Activated gamma-delta T cell (primary cell): ENCODE data around the gene SLC25A42.
"Not testable (repeated sequence)": the region's sequence is repeated elsewhere in the genome, so short reads cannot be mapped to it uniquely, and the experiment has no call there.

Source experiments
- DNase-seq: peaks from one replicate; lab custom pipeline; 2025; lab: John Stamatoyannopoulos, UW

Gene SLC25A42

GRCh38 chr19:19105365-19106055 is 41.7 kb downstream of the SLC25A42 start:
- DNase-seq, result no peak

GRCh38 chr19:19106056-19106551 is 42.3 kb downstream of the SLC25A42 start:
- DNase-seq, result no peak

GRCh38 chr19:19106938-19107337 is 43.1 kb downstream of the SLC25A42 start:
- not testable (repeated sequence) for DNase-seq

DNA sequence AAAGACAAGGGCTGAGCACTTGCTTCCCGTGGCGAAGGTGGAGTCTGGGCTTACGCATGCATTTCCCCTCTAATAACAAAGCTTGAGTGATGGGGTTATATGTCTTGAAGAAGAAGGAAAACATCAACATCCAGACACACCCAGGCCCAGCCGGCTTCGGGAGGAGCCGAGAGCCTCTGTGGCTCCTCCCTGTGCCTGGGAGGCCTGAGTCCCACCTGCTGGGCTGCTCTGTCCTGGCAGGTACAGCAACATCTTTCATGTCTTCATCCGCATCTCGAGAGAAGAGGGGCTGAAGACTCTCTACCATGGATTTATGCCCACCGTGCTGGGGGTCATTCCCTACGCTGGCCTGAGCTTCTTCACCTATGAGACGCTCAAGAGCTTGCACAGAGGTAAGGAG is 43.9 kb downstream of the SLC25A42 start:
- DNase-seq, result no peak

DNA sequence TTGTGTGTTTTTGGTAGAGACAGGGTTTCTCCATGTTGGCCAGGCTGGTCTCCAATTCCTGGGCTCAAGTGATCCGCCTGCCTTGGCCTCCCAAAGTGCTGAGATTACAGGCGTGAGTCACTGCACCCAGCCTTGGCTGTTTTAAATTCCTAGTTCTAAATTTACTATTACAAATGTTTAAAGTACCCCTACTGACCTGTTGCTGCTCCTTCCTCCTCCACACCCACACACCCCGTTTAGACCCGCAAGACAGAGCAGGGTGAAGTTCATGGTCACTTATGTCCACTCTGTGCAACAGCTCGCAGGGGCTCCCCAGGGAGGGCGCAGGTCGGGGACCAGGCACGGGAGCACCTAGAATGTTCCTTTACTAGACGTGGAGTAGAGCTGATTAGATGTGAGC is 45.8 kb downstream of the SLC25A42 start:
- no peak for DNase-seq

DNA sequence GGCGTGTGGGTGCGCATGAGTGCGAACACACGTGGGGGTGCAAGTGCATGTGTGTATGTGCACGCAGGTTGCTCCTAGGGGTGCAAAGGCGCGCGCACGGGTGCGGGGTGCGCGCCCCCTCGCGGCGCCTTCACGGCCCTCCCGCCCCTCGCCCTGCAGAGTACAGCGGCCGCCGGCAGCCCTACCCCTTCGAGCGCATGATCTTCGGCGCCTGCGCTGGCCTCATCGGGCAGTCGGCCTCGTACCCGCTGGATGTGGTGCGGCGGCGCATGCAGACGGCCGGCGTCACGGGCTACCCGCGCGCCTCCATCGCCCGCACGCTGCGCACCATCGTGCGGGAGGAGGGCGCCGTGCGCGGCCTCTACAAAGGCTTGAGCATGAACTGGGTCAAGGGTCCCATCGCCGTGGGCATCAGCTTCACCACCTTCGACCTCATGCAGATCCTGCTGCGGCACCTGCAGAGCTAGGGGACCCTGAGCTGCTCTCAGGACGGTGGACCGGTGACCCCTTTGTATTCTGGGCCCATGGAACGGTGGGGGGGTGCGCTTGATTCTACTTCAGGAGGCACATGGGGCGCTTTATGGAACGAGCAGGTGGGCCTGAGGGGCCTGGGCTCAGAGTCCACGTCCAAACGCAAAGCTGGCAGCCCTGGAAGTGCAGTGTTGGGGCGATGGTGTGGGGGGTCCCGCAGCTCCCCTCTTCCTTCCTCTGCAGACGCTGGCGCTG is 46.8 kb downstream of the SLC25A42 start:
- no peak for DNase-seq

DNA sequence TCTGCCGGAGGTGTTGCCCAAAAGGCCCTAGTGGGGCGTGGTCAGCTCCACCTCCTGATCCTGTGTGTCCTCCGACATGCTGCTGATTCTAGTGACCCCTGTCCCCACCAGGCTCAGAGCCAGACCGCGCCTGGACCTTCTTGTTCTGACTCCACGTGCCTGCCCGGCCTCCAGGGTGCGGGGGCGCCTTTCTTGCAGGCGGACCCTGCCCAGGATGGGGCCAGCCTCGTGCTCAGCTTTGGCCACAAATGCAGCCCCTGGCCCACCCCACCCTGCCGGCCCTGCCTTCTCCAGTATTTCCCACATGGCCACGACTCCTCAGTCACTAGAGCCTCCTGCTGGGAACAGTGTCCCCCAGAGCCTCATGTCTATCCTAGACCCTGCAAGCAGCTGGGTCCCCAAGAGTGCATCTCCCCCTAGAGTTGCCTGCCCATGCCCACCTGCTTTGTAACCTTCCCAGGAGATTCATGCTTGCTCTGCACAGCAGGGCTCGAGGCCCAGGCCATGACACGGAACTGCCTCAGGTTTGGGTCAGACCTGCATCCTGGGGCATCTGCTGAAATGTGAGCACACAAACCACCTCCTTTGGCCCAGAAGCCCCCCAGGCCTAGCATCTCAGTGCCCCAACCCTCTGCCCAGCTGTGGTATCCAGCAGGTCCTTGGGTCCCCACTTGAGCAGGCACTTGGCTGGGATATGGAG is 47.5 kb downstream of the SLC25A42 start:
- DNase-seq, result no peak

GRCh38 chr19:19111967-19112580 is 48.3 kb downstream of the SLC25A42 start:
- no peak for DNase-seq

DNA sequence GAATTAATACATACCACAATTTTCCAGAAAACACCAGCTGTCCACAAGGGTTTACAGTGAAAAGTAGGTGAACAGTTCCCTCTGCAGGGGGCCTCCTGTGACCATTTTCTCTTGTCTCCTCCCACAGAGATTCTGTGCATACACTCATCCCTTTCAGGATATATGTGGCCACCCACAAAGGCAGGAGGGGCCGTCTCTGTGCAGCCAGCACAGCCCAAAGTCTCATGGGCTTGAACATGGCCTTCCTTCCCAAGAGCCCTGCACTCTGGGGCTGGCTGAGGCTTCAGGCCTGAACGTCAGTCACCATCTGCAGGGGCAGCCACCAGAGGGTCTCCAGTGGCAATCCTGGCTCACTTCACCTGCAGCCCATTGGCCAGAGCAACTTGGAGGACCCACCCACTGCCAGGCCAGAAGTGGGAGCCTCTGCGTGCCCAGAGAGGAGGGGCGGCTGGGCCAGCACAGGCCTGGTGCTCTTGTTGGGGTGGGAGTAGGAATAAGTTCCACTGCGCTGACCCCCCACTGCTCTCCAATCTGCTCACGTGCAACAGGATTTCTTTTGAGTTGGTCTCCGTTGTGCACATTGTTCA is 49.3 kb downstream of the SLC25A42 start:
- no peak for DNase-seq

GRCh38 chr19:19115954-19116353 is 52.2 kb downstream of the SLC25A42 start:
- no peak for DNase-seq

DNA sequence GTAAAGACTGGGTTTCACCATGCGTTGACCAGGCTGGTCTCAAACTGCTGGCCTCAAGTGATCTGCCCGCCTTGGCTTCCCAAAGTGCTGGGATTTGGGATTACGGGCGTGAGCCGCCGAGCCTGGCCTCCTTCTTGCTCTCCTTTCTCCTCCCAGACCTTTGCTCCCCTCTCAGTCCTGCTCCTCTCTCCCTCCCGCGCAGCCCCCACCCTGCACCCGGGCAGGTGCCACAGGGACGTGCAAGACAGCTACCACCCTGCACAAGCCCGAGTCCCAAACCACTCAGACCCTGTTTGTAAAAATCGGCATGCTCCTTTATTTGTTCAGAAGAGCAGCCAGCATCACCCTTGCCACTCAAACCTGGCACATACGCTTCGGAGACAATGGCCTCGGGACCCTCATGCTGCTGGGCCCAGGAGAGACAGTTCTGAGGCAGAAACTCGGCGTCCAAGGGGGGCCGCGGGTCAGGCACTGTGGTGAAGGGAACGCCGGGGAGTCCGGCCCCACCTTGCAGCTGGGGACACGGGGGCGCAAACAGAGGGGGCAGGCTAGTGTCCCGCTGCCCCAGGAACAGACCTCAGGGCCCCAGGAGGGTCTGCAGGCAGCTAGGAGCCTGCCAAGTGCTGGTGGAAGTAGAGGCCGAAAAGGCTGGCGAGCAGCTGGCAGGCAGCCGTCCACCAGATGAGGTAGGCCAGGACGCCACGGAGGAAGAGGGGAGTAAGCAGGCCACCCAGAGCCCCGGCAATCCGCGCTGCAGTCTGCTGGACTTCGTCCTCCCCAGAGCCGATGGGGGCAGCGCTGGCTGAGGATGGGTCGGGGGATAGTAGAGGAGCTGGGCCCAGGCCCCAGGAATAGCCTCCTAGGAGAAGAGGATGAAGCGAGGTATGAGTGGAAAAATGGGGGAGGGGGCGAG is 55.8 kb downstream of the SLC25A42 start:
- DNase-seq, result no peak

DNA sequence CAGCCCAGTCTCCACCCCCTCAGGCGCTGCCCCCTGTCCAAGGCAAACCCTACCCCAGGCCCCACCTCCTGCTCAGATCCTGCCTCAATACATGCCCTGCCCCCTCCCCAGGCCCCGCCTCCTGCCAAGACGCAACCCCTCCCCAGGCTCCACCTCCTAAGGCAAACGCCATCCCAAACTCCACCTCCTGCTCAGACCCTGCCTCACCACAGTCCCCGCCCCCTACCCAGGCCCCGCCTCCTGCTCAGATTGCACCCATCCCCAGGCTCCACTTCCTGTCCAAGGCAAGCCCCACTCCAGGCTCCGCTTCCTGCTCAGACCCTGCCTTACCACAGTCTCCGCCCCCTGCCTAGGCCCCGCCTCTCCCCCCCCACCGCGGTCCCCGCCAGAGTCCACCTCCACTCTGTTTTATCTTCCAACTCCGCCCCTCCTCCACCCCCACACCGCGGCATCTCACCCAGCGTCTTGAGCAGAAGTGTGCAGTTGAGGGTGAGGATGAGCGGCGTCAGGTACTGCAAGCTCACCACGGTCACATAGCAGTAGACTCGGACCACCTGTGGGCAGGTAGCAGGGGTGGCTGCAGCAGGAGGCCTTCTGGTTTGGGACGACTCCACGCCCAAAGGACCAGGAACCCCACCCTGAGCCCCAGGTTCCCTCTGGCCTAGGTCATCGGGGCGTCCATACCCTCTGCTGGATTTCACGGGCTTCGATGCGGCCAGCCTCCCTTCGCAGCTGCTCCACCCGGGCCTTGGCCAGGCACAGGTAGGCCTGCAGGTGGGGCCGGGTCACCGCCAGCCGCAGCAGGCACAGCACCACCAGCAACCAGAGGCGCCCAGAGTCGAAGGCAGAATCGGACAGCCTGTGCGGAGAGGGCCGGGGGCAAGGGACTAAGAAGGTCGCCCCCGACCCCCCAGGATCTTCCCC is 56.8 kb downstream of the SLC25A42 start:
- DNase-seq, result no peak

DNA sequence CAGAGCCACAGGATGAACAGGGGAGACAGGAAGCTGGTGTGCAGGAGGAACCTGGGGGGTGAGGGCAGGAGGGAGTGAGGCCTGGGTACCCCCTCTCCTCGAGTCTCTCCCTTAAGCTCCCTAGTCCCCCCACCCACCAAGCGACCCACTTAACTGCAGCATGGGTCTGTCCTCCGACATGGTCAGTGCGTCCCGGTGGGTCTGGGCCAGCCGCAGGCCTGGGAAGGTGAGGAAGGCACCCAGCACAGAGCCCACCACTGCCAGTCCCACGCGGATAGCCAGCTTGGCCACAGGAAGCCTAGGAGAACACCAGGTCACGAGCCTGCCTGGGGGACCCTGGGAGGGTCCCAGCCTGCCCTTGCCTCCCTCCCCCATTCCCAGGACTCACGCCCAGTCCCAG is 57.6 kb downstream of the SLC25A42 start:
- DNase-seq, result no peak

DNA sequence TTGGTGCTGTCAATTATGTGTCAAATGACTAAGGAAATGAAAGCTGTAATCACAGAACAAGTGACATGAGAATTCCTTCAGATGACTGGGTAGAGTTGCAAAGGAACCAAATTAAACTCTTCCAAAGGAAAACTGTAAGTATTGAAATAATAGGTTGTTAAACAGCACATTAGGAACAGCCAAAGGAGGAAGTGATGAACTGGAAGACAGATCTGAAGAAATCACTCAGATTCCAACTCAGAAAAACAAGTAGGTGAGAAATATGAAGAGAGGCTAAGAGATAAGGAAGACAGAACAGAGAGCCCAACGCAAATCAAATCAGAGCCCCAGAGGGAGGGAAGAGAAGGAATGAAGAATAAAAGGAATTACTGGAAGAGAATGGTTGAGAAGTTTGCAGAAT is 59.1 kb downstream of the SLC25A42 start:
- no peak for DNase-seq

GRCh38 chr19:19123386-19123785 is 59.6 kb downstream of the SLC25A42 start:
- no peak for DNase-seq

DNA sequence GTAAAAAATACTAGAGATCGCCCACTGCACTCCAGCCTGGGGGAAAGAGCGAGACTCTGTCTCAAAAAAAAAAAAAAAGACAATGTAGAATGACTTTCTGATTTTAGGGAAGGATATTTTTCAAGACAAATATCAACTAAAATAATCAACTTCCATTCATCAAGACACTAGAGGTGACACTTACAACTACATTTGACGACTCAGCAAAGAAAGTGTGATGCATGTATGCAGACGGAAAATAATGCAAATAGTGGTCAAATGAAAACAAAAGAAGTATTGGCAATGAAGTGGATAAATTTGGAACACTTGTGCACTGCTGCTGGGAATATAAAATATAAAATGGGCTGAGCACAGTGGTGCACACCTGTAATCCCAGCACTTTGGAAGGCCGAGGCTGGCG is 62.3 kb downstream of the SLC25A42 start:
- no peak for DNase-seq

- DNase-seq, result no peak
These were observed 68.2 kb downstream of the SLC25A42 start for GRCh38 chr19:19131989-19132388.

- DNase-seq, result no peak
These were observed 69.1 kb downstream of the SLC25A42 start for GRCh38 chr19:19132912-19133311.

DNA sequence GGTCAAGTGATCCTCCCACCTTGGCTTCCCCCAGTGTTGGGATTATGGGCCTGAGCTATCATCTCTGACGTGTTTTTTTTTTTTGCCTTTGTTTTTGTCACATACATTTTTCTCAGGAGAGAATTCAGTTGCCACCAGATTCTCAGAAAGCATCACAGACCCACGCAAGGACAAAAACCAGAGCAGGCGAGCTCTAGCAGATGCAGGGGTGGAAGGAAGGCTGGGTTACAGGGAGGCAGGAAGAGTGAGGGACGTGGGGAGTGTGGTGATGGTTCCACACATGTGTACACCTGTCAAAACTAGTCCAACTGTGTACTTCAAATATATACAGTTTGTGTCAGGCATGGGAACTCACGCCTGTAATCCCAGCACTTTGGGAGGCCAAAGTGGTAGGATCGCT is 70.2 kb downstream of the SLC25A42 start:
- DNase-seq, result no peak

DNA sequence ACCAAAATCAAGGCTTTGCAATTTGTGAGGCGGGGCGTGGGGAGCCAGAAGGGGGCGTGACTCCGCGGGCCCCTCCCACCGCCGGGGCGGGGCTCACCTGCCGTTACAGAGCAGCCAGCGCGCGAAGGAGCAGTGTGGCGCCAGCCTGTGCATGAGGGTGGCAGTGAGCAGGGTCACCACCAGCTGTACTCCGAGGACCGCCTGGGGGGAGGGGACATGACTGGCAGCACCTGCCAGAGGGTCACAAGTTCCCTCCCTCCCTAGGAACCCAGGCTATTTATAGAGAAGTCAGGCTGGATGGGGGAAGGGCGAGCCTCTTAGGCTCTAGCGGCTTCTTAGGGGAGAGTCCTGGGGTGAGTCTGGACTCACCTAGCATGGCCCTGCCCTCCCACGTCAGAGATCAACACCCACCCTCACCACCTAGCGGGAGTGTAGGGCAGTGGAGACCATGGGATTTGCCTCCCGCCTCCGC is 70.9 kb downstream of the SLC25A42 start:
- DNase-seq, result no peak
